NCI-H1092 (cell line): ENCODE measurements around the gene DDX10.

Experiments used
- DNase-seq: peaks from one replicate; lab custom pipeline; 2025; lab: John Stamatoyannopoulos, UW

Gene DDX10

DNA sequence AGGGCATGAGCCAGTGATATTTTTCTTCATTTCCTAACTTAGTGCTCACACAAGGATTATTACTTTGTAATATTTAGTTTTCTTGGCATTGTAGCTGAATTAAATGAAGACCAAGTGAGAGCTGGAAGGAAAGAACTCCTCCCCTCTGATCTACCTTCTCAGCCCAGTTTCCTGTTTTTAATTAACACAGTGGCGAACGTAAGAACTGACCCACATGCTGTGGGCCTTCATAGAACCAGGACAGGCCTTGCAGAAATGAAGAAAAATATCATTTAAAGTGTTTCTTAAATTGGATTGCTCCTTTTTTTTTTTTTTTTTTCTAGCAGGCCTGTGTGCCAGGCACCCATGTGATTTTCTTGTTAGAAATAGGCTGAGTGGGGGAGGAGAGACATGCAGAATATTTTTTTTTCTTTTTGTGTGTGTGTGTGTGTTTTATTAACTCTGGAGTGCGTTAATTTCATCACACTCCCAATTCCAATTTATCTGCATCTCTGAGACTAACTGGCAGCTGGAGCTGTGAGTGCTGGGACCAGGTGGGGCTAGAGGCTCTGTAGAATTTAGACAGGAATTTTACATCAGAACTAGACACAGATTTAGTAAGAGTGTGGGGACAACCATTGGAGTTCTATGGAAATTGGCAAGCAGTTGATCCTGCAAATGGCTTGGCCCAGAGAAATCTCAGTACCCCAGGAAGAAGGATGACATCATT is 320.5 kb downstream of the DDX10 start:
- DNase-seq, result no peak

DNA sequence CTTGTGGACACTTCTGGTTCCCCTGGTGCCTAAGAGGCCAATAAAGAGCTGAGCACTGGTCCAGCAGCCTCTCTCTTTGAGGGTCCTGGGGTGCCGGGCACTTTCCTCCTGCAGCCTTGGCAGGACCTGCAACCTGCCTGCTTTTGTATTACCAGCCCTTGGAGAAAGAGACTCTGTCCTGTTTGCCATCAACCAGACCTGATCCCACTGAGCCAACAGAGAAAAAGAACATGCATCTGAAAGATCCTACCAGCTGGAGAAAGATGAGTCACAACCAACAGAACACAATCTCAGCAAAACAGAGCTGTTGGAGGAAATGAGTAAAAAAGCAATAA is 321.0 kb downstream of the DDX10 start:
- DNase-seq, result no peak
